WTC11 (cell line): ENCODE results near the gene CFAP206. TPM values are rescaled to one million over a fixed set of nuclear protein-coding genes. Genes with fewer than 3 reads are reported as not detected.

ENCODE experiments used
- ATAC-seq: fragments of 200-7000 bp; cut with Tn5 transposase; 2 replicates; pipeline ENCODE4 v1.10.0; 2021; ENCODE audit warnings: mild to moderate bottlenecking, moderate library complexity
- CTCF ChIA-PET: fragments of 300-600 bp; sonication (Branson Sonifier 250); formaldehyde crosslinking; loops from one replicate; lab custom pipeline; 2021; ENCODE audit warnings: antibody characterized with exemption; lab: Charles Lee
- POLR2A ChIA-PET: fragments of 350-600 bp; sonication (Branson Sonifier 250); formaldehyde crosslinking; loops from one replicate; lab custom pipeline; 2021; ENCODE audit warnings: antibody characterized with exemption; lab: Charles Lee
- DNase-seq: peaks from one replicate; pipeline ENCODE4 v3.0.0; 2021; ENCODE audit warnings: low spot score
- H3K27ac Mint-ChIP-seq: 2 replicates; pipeline ENCODE4 v1.8.0; 2021; ENCODE audit warnings: mixed read lengths
- H3K27me3 Mint-ChIP-seq: 2 replicates; pipeline ENCODE4 v1.8.0; 2021; ENCODE audit warnings: low read depth, mild to moderate bottlenecking, moderate library complexity, mixed read lengths
- H3K36me3 Mint-ChIP-seq: 2 replicates; pipeline ENCODE4 v1.8.0; 2021; ENCODE audit warnings: mixed read lengths
- H3K4me1 Mint-ChIP-seq: 2 replicates; pipeline ENCODE4 v1.8.0; 2022; ENCODE audit warnings: mixed read lengths
- H3K4me3 Mint-ChIP-seq: 2 replicates; pipeline ENCODE4 v1.8.0; 2021; ENCODE audit warnings: mild to moderate bottlenecking, moderate library complexity, mixed read lengths
- H3K9me3 Mint-ChIP-seq: 2 replicates; pipeline ENCODE4 v1.8.0; 2021; ENCODE audit warnings: mixed read lengths
- ATF1 ChIP-seq: sonication (generic); formaldehyde crosslinking; IDR thresholded peaks from 2 replicates; pipeline ENCODE4 v1.8.1; 2023; ENCODE audit warnings: mild to moderate bottlenecking, moderate library complexity, missing genetic modification reagents
- CREM ChIP-seq: sonication (generic); formaldehyde crosslinking; IDR thresholded peaks from 2 replicates; pipeline ENCODE4 v1.8.1; 2022; ENCODE audit warnings: mild to moderate bottlenecking, missing genetic modification reagents, moderate library complexity
- EMX1 ChIP-seq: fragments of 250-450 bp; sonication (Bioruptor Pico); IDR thresholded peaks from 2 replicates; pipeline ENCODE4 v1.8.0; 2021; ENCODE audit warnings: mild to moderate bottlenecking
- GRHL2 ChIP-seq: fragments of 250-450 bp; sonication (Bioruptor Pico); IDR thresholded peaks from 2 replicates; pipeline ENCODE4 v1.8.0; 2022; ENCODE audit warnings: mild to moderate bottlenecking, moderate library complexity; ENCODE audit not compliant: insufficient replicate concordance, severe bottlenecking
- GTF2I ChIP-seq: fragments of 250-450 bp; sonication (Bioruptor Pico); conservative IDR thresholded peaks from 2 replicates; pipeline ENCODE4 v1.4.0; 2021; ENCODE audit warnings: mild to moderate bottlenecking
- HMGA2 ChIP-seq: fragments of 250-450 bp; sonication (Bioruptor Pico); IDR thresholded peaks from 2 replicates; pipeline ENCODE4 v1.4.0; 2021; ENCODE audit warnings: mild to moderate bottlenecking, moderate library complexity
- NFE2L1 ChIP-seq: sonication (generic); formaldehyde crosslinking; IDR thresholded peaks from 2 replicates; pipeline ENCODE4 v1.8.1; 2023; ENCODE audit warnings: missing genetic modification reagents
- NFYB ChIP-seq: sonication (generic); formaldehyde crosslinking; conservative IDR thresholded peaks from 2 replicates; pipeline ENCODE4 v1.8.0; 2022; ENCODE audit warnings: low read depth, missing genetic modification reagents
- SOX15 ChIP-seq: fragments of 250-450 bp; sonication (Bioruptor Pico); IDR thresholded peaks from 2 replicates; pipeline ENCODE4 v1.9.0; 2021; ENCODE audit warnings: mild to moderate bottlenecking
- TEAD4 ChIP-seq: sonication (generic); formaldehyde crosslinking; IDR thresholded peaks from 2 replicates; pipeline ENCODE4 v1.8.0; 2022; ENCODE audit warnings: mild to moderate bottlenecking, missing genetic modification reagents
- ZBTB21 ChIP-seq: sonication (generic); formaldehyde crosslinking; IDR thresholded peaks from 2 replicates; pipeline ENCODE4 v1.8.1; 2023; ENCODE audit warnings: mild to moderate bottlenecking, missing genetic modification reagents, borderline replicate concordance
- total RNA-seq: library from RNA; stranded (reverse); gene quantifications from 3 replicates; pipeline ENCODE4 v1.2.3, GENCODE V29; 2021
- TF ChIP-seq, protein P1 (sequence below): sonication (generic); formaldehyde crosslinking; IDR thresholded peaks from 2 replicates; pipeline ENCODE4 v1.8.1; 2022; ENCODE audit warnings: mild to moderate bottlenecking, missing genetic modification reagents, moderate library complexity, borderline replicate concordance
- TF ChIP-seq, protein P2 (sequence below): sonication (generic); formaldehyde crosslinking; conservative IDR thresholded peaks from 2 replicates; pipeline ENCODE4 v1.8.1; 2023; ENCODE audit warnings: mild to moderate bottlenecking, low read depth, missing genetic modification reagents, moderate library complexity
- TF ChIP-seq, protein P3 (sequence below): sonication (generic); formaldehyde crosslinking; IDR thresholded peaks from 2 replicates; pipeline ENCODE4 v1.8.1; 2022; ENCODE audit warnings: low read depth, mild to moderate bottlenecking, moderate library complexity, missing genetic modification reagents, borderline replicate concordance
- TF ChIP-seq, protein P4 (sequence below): fragments of 250-450 bp; sonication (Bioruptor Pico); IDR thresholded peaks from 2 replicates; pipeline ENCODE4 v1.9.0; 2021; ENCODE audit warnings: moderate library complexity, mild to moderate bottlenecking, inconsistent platforms, borderline replicate concordance
- TF ChIP-seq, protein P5 (sequence below): sonication (generic); formaldehyde crosslinking; IDR thresholded peaks from 2 replicates; pipeline ENCODE4 v1.8.1; 2022; ENCODE audit warnings: missing genetic modification reagents, borderline replicate concordance
- TF ChIP-seq, protein P6 (sequence below): sonication (generic); formaldehyde crosslinking; IDR thresholded peaks from 2 replicates; pipeline ENCODE4 v1.8.0; 2022; ENCODE audit warnings: mild to moderate bottlenecking, missing genetic modification reagents
- TF ChIP-seq, protein P7 (sequence below): sonication (generic); formaldehyde crosslinking; IDR thresholded peaks from 2 replicates; pipeline ENCODE4 v1.8.1; 2023; ENCODE audit warnings: mild to moderate bottlenecking, moderate library complexity, missing genetic modification reagents

CFAP206 gene
- total RNA-seq, 1 experiment from 2014 or later, result not detected

DNA sequence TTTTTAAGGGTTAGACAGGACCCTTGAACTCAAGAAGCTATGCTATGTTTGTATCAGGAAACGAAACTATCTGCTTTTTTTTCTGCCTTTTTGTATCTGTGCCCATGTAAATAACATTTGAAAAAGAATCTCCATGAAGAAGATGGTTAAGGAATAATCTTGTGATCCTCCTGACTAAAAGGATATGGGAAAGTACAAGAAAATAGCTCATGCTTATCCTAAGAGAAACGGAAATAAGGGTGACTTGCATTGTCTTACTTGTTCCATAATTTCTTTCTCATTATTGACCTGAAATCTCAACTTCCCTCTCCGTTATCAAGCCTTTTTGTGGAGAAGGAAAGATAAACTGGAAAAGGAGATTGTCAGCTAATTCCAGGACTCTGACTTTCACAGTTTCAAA is 5.9 kb upstream of the CFAP206 start:
- no peak for ATAC-seq
- Mint-ChIP-seq H3K9me3 (no peaks in the 10 kb centered on the region), H3K4me3 (no peak overlapping the region), H3K27me3 (peaks cover 10% of the 10 kb centered on the region), H3K4me1 (no peaks in the 10 kb centered on the region), H3K36me3 (no peaks in the 10 kb centered on the region), H3K27ac (no peak overlapping the region)
- no peak for DNase-seq
- no peak for TF ChIP-seq TEAD4 (CRISPR knock-in tag)
- TF ChIP-seq, protein P1, sequence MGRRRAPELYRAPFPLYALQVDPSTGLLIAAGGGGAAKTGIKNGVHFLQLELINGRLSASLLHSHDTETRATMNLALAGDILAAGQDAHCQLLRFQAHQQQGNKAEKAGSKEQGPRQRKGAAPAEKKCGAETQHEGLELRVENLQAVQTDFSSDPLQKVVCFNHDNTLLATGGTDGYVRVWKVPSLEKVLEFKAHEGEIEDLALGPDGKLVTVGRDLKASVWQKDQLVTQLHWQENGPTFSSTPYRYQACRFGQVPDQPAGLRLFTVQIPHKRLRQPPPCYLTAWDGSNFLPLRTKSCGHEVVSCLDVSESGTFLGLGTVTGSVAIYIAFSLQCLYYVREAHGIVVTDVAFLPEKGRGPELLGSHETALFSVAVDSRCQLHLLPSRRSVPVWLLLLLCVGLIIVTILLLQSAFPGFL (CRISPR knock-in tag), result no peak
- no peak for TF ChIP-seq NFE2L1 (CRISPR knock-in tag)
- TF ChIP-seq GRHL2 (CRISPR knock-in tag), result no peak
- TF ChIP-seq, protein P2, sequence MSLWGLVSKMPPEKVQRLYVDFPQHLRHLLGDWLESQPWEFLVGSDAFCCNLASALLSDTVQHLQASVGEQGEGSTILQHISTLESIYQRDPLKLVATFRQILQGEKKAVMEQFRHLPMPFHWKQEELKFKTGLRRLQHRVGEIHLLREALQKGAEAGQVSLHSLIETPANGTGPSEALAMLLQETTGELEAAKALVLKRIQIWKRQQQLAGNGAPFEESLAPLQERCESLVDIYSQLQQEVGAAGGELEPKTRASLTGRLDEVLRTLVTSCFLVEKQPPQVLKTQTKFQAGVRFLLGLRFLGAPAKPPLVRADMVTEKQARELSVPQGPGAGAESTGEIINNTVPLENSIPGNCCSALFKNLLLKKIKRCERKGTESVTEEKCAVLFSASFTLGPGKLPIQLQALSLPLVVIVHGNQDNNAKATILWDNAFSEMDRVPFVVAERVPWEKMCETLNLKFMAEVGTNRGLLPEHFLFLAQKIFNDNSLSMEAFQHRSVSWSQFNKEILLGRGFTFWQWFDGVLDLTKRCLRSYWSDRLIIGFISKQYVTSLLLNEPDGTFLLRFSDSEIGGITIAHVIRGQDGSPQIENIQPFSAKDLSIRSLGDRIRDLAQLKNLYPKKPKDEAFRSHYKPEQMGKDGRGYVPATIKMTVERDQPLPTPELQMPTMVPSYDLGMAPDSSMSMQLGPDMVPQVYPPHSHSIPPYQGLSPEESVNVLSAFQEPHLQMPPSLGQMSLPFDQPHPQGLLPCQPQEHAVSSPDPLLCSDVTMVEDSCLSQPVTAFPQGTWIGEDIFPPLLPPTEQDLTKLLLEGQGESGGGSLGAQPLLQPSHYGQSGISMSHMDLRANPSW, result no peak
- TF ChIP-seq, protein P3, sequence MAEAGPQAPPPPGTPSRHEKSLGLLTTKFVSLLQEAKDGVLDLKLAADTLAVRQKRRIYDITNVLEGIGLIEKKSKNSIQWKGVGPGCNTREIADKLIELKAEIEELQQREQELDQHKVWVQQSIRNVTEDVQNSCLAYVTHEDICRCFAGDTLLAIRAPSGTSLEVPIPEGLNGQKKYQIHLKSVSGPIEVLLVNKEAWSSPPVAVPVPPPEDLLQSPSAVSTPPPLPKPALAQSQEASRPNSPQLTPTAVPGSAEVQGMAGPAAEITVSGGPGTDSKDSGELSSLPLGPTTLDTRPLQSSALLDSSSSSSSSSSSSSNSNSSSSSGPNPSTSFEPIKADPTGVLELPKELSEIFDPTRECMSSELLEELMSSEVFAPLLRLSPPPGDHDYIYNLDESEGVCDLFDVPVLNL (CRISPR knock-in tag), result no peak
- TF ChIP-seq, protein P4, sequence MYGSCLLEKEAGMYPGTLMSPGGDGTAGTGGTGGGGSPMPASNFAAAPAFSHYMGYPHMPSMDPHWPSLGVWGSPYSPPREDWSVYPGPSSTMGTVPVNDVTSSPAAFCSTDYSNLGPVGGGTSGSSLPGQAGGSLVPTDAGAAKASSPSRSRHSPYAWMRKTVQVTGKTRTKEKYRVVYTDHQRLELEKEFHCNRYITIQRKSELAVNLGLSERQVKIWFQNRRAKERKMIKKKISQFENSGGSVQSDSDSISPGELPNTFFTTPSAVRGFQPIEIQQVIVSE, result no peak
- TF ChIP-seq, protein P5, sequence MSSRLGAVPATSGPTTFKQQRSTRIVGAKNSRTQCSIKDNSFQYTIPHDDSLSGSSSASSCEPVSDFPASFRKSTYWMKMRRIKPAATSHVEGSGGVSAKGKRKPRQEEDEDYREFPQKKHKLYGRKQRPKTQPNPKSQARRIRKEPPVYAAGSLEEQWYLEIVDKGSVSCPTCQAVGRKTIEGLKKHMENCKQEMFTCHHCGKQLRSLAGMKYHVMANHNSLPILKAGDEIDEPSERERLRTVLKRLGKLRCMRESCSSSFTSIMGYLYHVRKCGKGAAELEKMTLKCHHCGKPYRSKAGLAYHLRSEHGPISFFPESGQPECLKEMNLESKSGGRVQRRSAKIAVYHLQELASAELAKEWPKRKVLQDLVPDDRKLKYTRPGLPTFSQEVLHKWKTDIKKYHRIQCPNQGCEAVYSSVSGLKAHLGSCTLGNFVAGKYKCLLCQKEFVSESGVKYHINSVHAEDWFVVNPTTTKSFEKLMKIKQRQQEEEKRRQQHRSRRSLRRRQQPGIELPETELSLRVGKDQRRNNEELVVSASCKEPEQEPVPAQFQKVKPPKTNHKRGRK (CRISPR knock-in tag), result no peak
- no peak for TF ChIP-seq NFYB (CRISPR knock-in tag)
- TF ChIP-seq, protein P6, sequence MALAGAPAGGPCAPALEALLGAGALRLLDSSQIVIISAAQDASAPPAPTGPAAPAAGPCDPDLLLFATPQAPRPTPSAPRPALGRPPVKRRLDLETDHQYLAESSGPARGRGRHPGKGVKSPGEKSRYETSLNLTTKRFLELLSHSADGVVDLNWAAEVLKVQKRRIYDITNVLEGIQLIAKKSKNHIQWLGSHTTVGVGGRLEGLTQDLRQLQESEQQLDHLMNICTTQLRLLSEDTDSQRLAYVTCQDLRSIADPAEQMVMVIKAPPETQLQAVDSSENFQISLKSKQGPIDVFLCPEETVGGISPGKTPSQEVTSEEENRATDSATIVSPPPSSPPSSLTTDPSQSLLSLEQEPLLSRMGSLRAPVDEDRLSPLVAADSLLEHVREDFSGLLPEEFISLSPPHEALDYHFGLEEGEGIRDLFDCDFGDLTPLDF, result no peak
- no peak for TF ChIP-seq ZBTB21 (CRISPR knock-in tag)
- TF ChIP-seq EMX1 (CRISPR knock-in tag), result no peak
- TF ChIP-seq HMGA2 (CRISPR knock-in tag), result no peak
- no peak for TF ChIP-seq ATF1
- TF ChIP-seq SOX15 (CRISPR knock-in tag), result no peak
- no peak for TF ChIP-seq CREM (CRISPR knock-in tag)
- TF ChIP-seq, protein P7, sequence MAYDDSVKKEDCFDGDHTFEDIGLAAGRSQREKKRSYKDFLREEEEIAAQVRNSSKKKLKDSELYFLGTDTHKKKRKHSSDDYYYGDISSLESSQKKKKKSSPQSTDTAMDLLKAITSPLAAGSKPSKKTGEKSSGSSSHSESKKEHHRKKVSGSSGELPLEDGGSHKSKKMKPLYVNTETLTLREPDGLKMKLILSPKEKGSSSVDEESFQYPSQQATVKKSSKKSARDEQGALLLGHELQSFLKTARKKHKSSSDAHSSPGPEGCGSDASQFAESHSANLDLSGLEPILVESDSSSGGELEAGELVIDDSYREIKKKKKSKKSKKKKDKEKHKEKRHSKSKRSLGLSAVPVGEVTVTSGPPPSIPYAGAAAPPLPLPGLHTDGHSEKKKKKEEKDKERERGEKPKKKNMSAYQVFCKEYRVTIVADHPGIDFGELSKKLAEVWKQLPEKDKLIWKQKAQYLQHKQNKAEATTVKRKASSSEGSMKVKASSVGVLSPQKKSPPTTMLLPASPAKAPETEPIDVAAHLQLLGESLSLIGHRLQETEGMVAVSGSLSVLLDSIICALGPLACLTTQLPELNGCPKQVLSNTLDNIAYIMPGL (CRISPR knock-in tag), result no peak
- no peak for TF ChIP-seq GTF2I (CRISPR knock-in tag)
- ChIA-PET POLR2A (interaction anchor here (0.7 kb wide), 1 partner anchor 35 kb away, joined by 3 read pairs; no protein-coding TSS in a partner anchor), CTCF (interaction anchor here (1.1 kb wide), 1 partner anchor 9 kb away, joined by 4 read pairs; no protein-coding TSS in a partner anchor)
